H1 (cell line): ENCODE measurements around the gene PTPN13. TPM values are rescaled to one million over a fixed set of nuclear protein-coding genes. Genes with fewer than 3 reads are reported as not detected.

Source experiments
- CTCF ChIA-PET: fragments of 300-600 bp; sonication (Branson Sonifier 250); formaldehyde crosslinking; loops from one replicate; lab custom pipeline; 2021; ENCODE audit not compliant: partially characterized antibody; lab: Charles Lee
- POLR2A ChIA-PET: fragments of 300-600 bp; sonication (Branson Sonifier 250); formaldehyde crosslinking; loops from one replicate; lab custom pipeline; 2021; ENCODE audit warnings: inconsistent platforms; ENCODE audit not compliant: partially characterized antibody; lab: Charles Lee
- DNase-seq, 2 experiments: peaks; one replicate each; pipeline versions ENCODE4 v3.0.0 to v3.0.0-alpha.2; 2010 to 2022; ENCODE audit warnings: low spot score in 2 of 2, low read depth in 1 of 2, mixed read lengths in 1 of 2
- FAIRE-seq: peaks from 2 replicates; lab custom pipeline; 2011; peaks lifted over from hg19 to GRCh38; lab: Jason Lieb, UNC
- H2AFZ ChIP-seq: 2 replicates; pipeline ENCODE4 v1.8.1; 2012; ENCODE audit warnings: low read length, inconsistent platforms
- H2AK5ac ChIP-seq: 2 replicates; pipeline ENCODE4 v1.6.1; 2013; ENCODE audit warnings: low read depth, low read length
- H2BK120ac ChIP-seq: replicated peaks from 2 replicates; pipeline ENCODE3; 2013; ENCODE audit warnings: low read depth, low read length, inconsistent platforms
- H2BK12ac ChIP-seq: 2 replicates; pipeline ENCODE4 v1.6.1; 2013; ENCODE audit warnings: low read depth, low read length
- H2BK15ac ChIP-seq: 2 replicates; pipeline ENCODE4 v1.6.1; 2013; ENCODE audit warnings: low read length
- H2BK20ac ChIP-seq: 2 replicates; pipeline ENCODE4 v1.6.1; 2013; ENCODE audit warnings: low read length
- H2BK5ac ChIP-seq: 2 replicates; pipeline ENCODE4 v1.6.1; 2013; ENCODE audit warnings: low read depth, low read length
- H3K14ac ChIP-seq: 2 replicates; pipeline ENCODE4 v1.6.1; 2013; ENCODE audit warnings: inconsistent platforms; ENCODE audit not compliant: insufficient read length
- H3K18ac ChIP-seq: 2 replicates; pipeline ENCODE4 v1.6.1; 2013; ENCODE audit warnings: low read length; ENCODE audit errors: extremely low read depth
- H3K23ac ChIP-seq: 2 replicates; pipeline ENCODE4 v1.6.1; 2013; ENCODE audit warnings: inconsistent platforms; ENCODE audit not compliant: insufficient read length
- H3K23me2 ChIP-seq: 2 replicates; pipeline ENCODE4 v1.6.1; 2013; ENCODE audit warnings: low read depth, low read length
- H3K27ac ChIP-seq: 2 replicates; pipeline ENCODE4 v1.6.1; 2011; ENCODE audit warnings: low read depth, low read length, inconsistent platforms
- H3K27me3 ChIP-seq, 4 experiments: replicated peaks in 1 of 4; 1 replicate in 1 of 4; 2 replicates in 3 of 4; pipeline versions ENCODE4 v1.6.1 to v1.8.1; 2011 to 2013; ENCODE audit warnings: low read length in 3 of 4, mild to moderate bottlenecking in 3 of 4, inconsistent platforms in 2 of 4, mixed read lengths in 2 of 4, moderate library complexity in 1 of 4; ENCODE audit not compliant: control insufficient read depth in 3 of 4, insufficient read depth in 3 of 4; ENCODE audit errors: extremely low read depth in 1 of 4
- H3K36me3 ChIP-seq, 4 experiments: 2 replicates each; pipeline versions ENCODE4 v1.6.1 to v1.8.1; 2011 to 2013; ENCODE audit warnings: mild to moderate bottlenecking in 4 of 4, low read length in 3 of 4, moderate library complexity in 2 of 4, control low read depth in 1 of 4, inconsistent platforms in 1 of 4; ENCODE audit not compliant: insufficient read depth in 4 of 4, control insufficient read depth in 2 of 4
- H3K4ac ChIP-seq: replicated peaks from 2 replicates; pipeline ENCODE3; 2013; ENCODE audit warnings: low read length, low read depth, mixed read lengths, inconsistent platforms; ENCODE audit not compliant: insufficient read length
- H3K4me1 ChIP-seq, 4 experiments: replicated peaks in 1 of 4; 1 replicate in 1 of 4; 2 replicates in 3 of 4; pipeline versions ENCODE4 v1.6.1 to v1.8.1; 2011 to 2013; ENCODE audit warnings: low read length in 3 of 4, inconsistent platforms in 2 of 4, mixed read lengths in 1 of 4; ENCODE audit not compliant: insufficient read depth in 4 of 4, control insufficient read depth in 3 of 4
- H3K4me2 ChIP-seq, 2 experiments: 2 replicates each; pipeline versions ENCODE4 v1.6.1 to v1.8.1; 2011 to 2013; ENCODE audit warnings: low read depth in 2 of 2, low read length in 2 of 2, control low read depth in 1 of 2, inconsistent platforms in 1 of 2, mild to moderate bottlenecking in 1 of 2; ENCODE audit not compliant: insufficient read depth in 1 of 2
- H3K4me3 ChIP-seq, 4 experiments: fragments of 200-600, 300-600 bp in 1 of 4; sonication (generic), shearing (Covaris generic), sonication (Bioruptor Twin) in 1 of 4; 2 replicates each; pipeline versions ENCODE4 v1.5.1 to v1.8.1; 2011 to 2016; ENCODE audit warnings: low read length in 4 of 4, low read depth in 3 of 4, control low read depth in 2 of 4, inconsistent platforms in 2 of 4, mild to moderate bottlenecking in 2 of 4, mixed read lengths in 1 of 4, moderate library complexity in 1 of 4; ENCODE audit not compliant: insufficient read depth in 2 of 4; ENCODE audit errors: extremely low read depth in 1 of 4
- H3K56ac ChIP-seq: replicated peaks from 2 replicates; pipeline ENCODE3; 2013; ENCODE audit warnings: low read depth, mild to moderate bottlenecking, mixed read lengths, low read length, inconsistent platforms; ENCODE audit not compliant: insufficient read length
- H3K79me1 ChIP-seq: 2 replicates; pipeline ENCODE4 v1.6.1; 2013; ENCODE audit warnings: low read depth, low read length, control low read depth
- H3K79me2 ChIP-seq, 2 experiments: 2 replicates each; pipeline versions ENCODE4 v1.6.1 to v1.8.1; 2012 to 2013; ENCODE audit warnings: low read length in 2 of 2, mild to moderate bottlenecking in 2 of 2, inconsistent platforms in 1 of 2; ENCODE audit not compliant: insufficient read depth in 2 of 2, control insufficient read depth in 1 of 2
- H3K9ac ChIP-seq, 4 experiments: replicated peaks in 1 of 4; 1 replicate in 1 of 4; 2 replicates in 3 of 4; pipeline versions ENCODE4 v1.6.1 to v1.8.1; 2011 to 2013; ENCODE audit warnings: low read depth in 3 of 4, low read length in 3 of 4, control low read depth in 2 of 4, mild to moderate bottlenecking in 2 of 4, moderate library complexity in 2 of 4, inconsistent platforms in 1 of 4; ENCODE audit errors: extremely low read depth in 1 of 4
- H3K9me3 ChIP-seq, 2 experiments: 2 replicates each; pipeline versions ENCODE4 v1.6.1 to v1.8.1; 2012 to 2013; ENCODE audit warnings: mild to moderate bottlenecking in 2 of 2, moderate library complexity in 2 of 2, control low read depth in 1 of 2, inconsistent platforms in 1 of 2, low read depth in 1 of 2, low read length in 1 of 2, mixed read lengths in 1 of 2; ENCODE audit not compliant: insufficient read depth in 2 of 2
- H4K20me1 ChIP-seq, 2 experiments: replicated peaks in 1 of 2; 2 replicates each; pipeline versions ENCODE3 to v1.8.1; 2011 to 2013; ENCODE audit warnings: inconsistent platforms in 2 of 2, low read length in 2 of 2, mild to moderate bottlenecking in 1 of 2; ENCODE audit not compliant: insufficient read depth in 2 of 2, control insufficient read depth in 1 of 2
- H4K5ac ChIP-seq: 2 replicates; pipeline ENCODE4 v1.6.1; 2013; ENCODE audit warnings: low read length, low read depth, mixed read lengths, inconsistent platforms; ENCODE audit not compliant: insufficient read length
- H4K8ac ChIP-seq: 2 replicates; pipeline ENCODE4 v1.8.0; 2013; ENCODE audit warnings: mild to moderate bottlenecking, moderate library complexity, low read length, inconsistent platforms; ENCODE audit not compliant: insufficient read depth; ENCODE audit errors: extremely low read depth
- H4K91ac ChIP-seq: replicated peaks from 2 replicates; pipeline ENCODE3; 2013; ENCODE audit warnings: low read length, mixed read lengths, inconsistent platforms; ENCODE audit not compliant: insufficient read length
- CTBP2 ChIP-seq: IDR thresholded peaks from 2 replicates; pipeline ENCODE4 v1.7.0; 2011; ENCODE audit warnings: borderline replicate concordance, mild to moderate bottlenecking, moderate library complexity, mixed read lengths, low read length; ENCODE audit not compliant: insufficient read depth, insufficient read length
- FOSL1 ChIP-seq: IDR thresholded peaks from 2 replicates; pipeline ENCODE4 v1.6.1; 2011; ENCODE audit warnings: mild to moderate bottlenecking, low read depth, low read length, moderate library complexity; ENCODE audit not compliant: insufficient read depth
- TEAD4 ChIP-seq: IDR thresholded peaks from 2 replicates; pipeline ENCODE4 v1.6.1; 2012; ENCODE audit warnings: low read depth, low read length, inconsistent platforms, mixed read lengths
- WGBS, 2 experiments: shearing (Covaris generic) in 1 of 2; methylation state at CpG; one replicate each; pipeline versions ENCODE4 v1.1.6 to v1.1.7; 2013 to 2015; ENCODE audit warnings: low lambda C conversion rate in 2 of 2, mixed read lengths in 2 of 2, inconsistent platforms in 1 of 2, low coverage in 1 of 2, missing lambda C conversion rate in 1 of 2; ENCODE audit not compliant: insufficient replicate concordance in 2 of 2, insufficient coverage in 1 of 2, insufficient read length in 1 of 2; ENCODE audit errors: extremely low coverage in 1 of 2, missing lambda C conversion rate in 1 of 2; 5-methylcytosine and 5-hydroxymethylcytosine counted together
- polyA plus RNA-seq, 7 experiments: library from polyadenylated mRNA; depleted of rRNA in 3 of 7; stranded (reverse) in 5 of 7; unstranded in 2 of 7; fragments of >200 nt in 5 of 7; fragments of 200-250 nt in 2 of 7; gene quantifications; 1 replicate in 5 of 7; 2 replicates in 1 of 7; 4 replicates in 1 of 7; pipeline versions ENCODE4 v1.2.1 to v1.2.3, GENCODE V29; 2011 to 2013; ENCODE audit warnings: missing spikeins in 2 of 7, mixed read lengths in 2 of 7
- total RNA-seq: library from RNA; stranded (reverse); fragmentation: NEBNext Ultra II Directional; extraction: Animal tissue kit (Norgen Biotek cat#: 25700); gene quantifications from 2 replicates; pipeline ENCODE4 v1.2.1, GENCODE V29; 2021

The PTPN13 gene
- total and polyA plus RNA-seq, 2 of the 8 experiments (the other 6 are each of a cell fraction or from before 2014, with no cell fraction given), result 12.7 to 57.9 TPM

DNA sequence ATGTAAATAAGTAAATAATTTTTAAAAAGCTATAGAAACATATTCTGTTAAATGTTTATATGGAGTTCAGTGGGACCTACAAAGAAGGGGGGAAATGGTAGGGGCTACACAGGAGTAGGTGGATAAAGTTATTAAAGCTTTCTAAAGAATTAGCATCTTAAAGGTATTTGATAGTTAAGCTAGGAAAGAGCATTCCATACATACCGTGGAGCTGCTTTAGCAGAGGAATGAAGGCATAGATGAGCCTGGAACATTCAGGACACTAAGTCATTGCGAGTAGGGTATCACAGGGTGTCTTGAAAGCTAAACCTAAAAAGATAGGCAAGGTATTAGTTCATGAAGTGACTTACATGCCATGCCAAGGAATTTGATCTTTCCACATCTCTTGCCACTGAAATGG, 194.7 kb downstream of the PTPN13 start:
- Histone ChIP-seq H3K4me2 (no peak overlapping the region), H3K79me1 (no peaks in the 10 kb centered on the region), H2BK15ac (no peak overlapping the region), H4K8ac (no peak overlapping the region), H3K4me1 (peaks cover 0 to 2% (median 1%) of the 10 kb centered on the region in 4 experiments; a peak in 3 of 7 replicates), H3K27me3 (no peaks in the 10 kb centered on the region), H3K4me3 (no peak overlapping the region), H3K36me3 (peaks cover 0 to 53% (median 21%) of the 10 kb centered on the region in 4 experiments; a peak in 6 of 8 replicates), H4K20me1 (no peaks in the 10 kb centered on the region), H3K79me2 (no peaks in the 10 kb centered on the region), H3K4ac (no peak overlapping the region), H3K56ac (no peak overlapping the region), H2BK12ac (no peak overlapping the region), H3K27ac (no peak overlapping the region), H3K9me3 (peaks cover 10 to 12% of the 10 kb centered on the region in 2 experiments; a peak in 3 of 4 replicates), H3K23me2 (no peaks in the 10 kb centered on the region), H4K5ac (no peak overlapping the region), H3K18ac (no peak overlapping the region), H2AK5ac (no peak overlapping the region), H2BK20ac (no peak overlapping the region), H3K9ac (no peak overlapping the region), H2BK5ac (no peak overlapping the region), H3K14ac (no peak overlapping the region), H2BK120ac (no peak overlapping the region), H4K91ac (no peak overlapping the region), H3K23ac (no peak overlapping the region), H2AFZ (no peak overlapping the region)
- ChIA-PET CTCF (interaction anchor here (0.9 to 2.1 kb wide), 3 partner anchors 14 to 290 kb away, joined by 3 to 8 read pairs (median 3); no protein-coding TSS in a partner anchor), POLR2A (interaction anchor here (1.2 kb wide), 1 partner anchor 103 kb away, joined by 5 read pairs; no protein-coding TSS in a partner anchor)
- WGBS, 2 experiments, result 73% methylated on average over 2 of the region's 2 CpGs; no CpG with 5 or more reads in 1 of the 2 experiments
- DNase-seq (no peak), FAIRE-seq (peak; percentile 68)
- no peak for TF ChIP-seq FOSL1
- TF ChIP-seq TEAD4, result peak; percentile 91
- TF ChIP-seq CTBP2, result no peak
